GM12872 (cell line): ENCODE results near the gene GATA6.

ENCODE experiments used
- CTCF ChIP-seq: IDR thresholded peaks from 3 replicates; pipeline ENCODE4 v1.5.1; 2011; ENCODE audit warnings: low read depth, mild to moderate bottlenecking, low read length, moderate library complexity; ENCODE audit not compliant: insufficient read depth

GATA6 gene

GRCh38 chr18:22166069-22166950 is 3.1 kb upstream of the GATA6 start:
- no peak for TF ChIP-seq CTCF

GRCh38 chr18:22167091-22167470 is 2.3 kb upstream of the GATA6 start:
- TF ChIP-seq CTCF: no peak

- no peak for TF ChIP-seq CTCF
These were observed 1.7 kb upstream of the GATA6 start for GRCh38 chr18:22167471-22168241.

GRCh38 chr18:22168360-22168921 is 948 bp upstream of the GATA6 start:
- TF ChIP-seq CTCF: no peak

- no peak for TF ChIP-seq CTCF
These were observed 566 bp downstream of the GATA6 start for GRCh38 chr18:22169889-22170420.

GRCh38 chr18:22170421-22171257 is 1.2 kb downstream of the GATA6 start:
- TF ChIP-seq CTCF: no peak
